GM12878 (cell line): ENCODE measurements around the gene SPAG16. TPM values are rescaled to one million over a fixed set of nuclear protein-coding genes. Genes with fewer than 3 reads are reported as not detected.

Source experiments
- ATAC-seq: fragments of 200-7000 bp; cut with Tn5 transposase; 3 replicates; pipeline ENCODE4 v1.9.1; 2020; ENCODE audit warnings: mild to moderate bottlenecking, moderate library complexity
- BruUV-seq: library from RNA; stranded (reverse); fragments of 400-500 nt; replicated peaks from 2 replicates; lab custom pipeline; 2021; lab: Mats Ljungman, UMichigan
- CTCF ChIA-PET: fragments of 300-600 bp; sonication (Branson Sonifier 250); formaldehyde crosslinking; extraction: SDS; loops from one replicate; lab custom pipeline; 2021; ENCODE audit warnings: inconsistent platforms; lab: Yijun Ruan, JAX
- POLR2A ChIA-PET: fragments of 350-600 bp; formaldehyde crosslinking; extraction: SDS; loops from one replicate; lab custom pipeline; 2021; ENCODE audit warnings: inconsistent platforms; lab: Charles Lee
- RAD21 ChIA-PET: fragments of 300-600 bp; sonication (Branson Sonifier 250); formaldehyde crosslinking; loops from one replicate; lab custom pipeline; 2023; ENCODE audit warnings: antibody characterized with exemption; ENCODE audit not compliant: unreplicated experiment; lab: Charles Lee
- SMC1A ChIA-PET: fragments of 300-600 bp; sonication (Branson Sonifier 250); formaldehyde crosslinking; loops from one replicate; lab custom pipeline; 2023; ENCODE audit not compliant: unreplicated experiment, uncharacterized antibody; lab: Charles Lee
- DNase-seq: peaks from one replicate; pipeline ENCODE4 v3.0.0-alpha.2; 2011; ENCODE audit warnings: low read depth, low spot score
- FAIRE-seq: peaks from 3 replicates; lab custom pipeline; 2011; peaks lifted over from hg19 to GRCh38; lab: Jason Lieb, UNC
- H2AFZ ChIP-seq: 2 replicates; pipeline ENCODE4 v1.6.0; 2011; ENCODE audit warnings: low read depth, low read length, control low read depth; ENCODE audit not compliant: control insufficient read depth
- H3K27ac ChIP-seq: 2 replicates; pipeline ENCODE4 v1.5.1; 2011; ENCODE audit warnings: control low read depth; ENCODE audit not compliant: control insufficient read depth, insufficient read depth
- H3K27me3 ChIP-seq, 2 experiments: replicated peaks in 1 of 2; 2 replicates each; pipeline versions ENCODE4 v1.6.0 to v1.6.1; 2011; ENCODE audit warnings: low read length in 1 of 2; ENCODE audit not compliant: control insufficient read depth in 2 of 2, insufficient read depth in 2 of 2
- H3K36me3 ChIP-seq, 2 experiments: 2 replicates each; pipeline ENCODE4 v1.5.1; 2011; ENCODE audit warnings: low read length in 1 of 2; ENCODE audit not compliant: control insufficient read depth in 2 of 2, insufficient read depth in 2 of 2
- H3K4me1 ChIP-seq: 2 replicates; pipeline ENCODE4 v1.6.1; 2011; ENCODE audit warnings: mild to moderate bottlenecking, low read length, moderate library complexity, mixed read lengths; ENCODE audit not compliant: control insufficient read depth, insufficient read depth
- H3K4me2 ChIP-seq: 2 replicates; pipeline ENCODE4 v1.6.0; 2011; ENCODE audit warnings: control low read depth; ENCODE audit not compliant: control insufficient read depth, insufficient read depth
- H3K4me3 ChIP-seq: fragments of 200-600 bp; sonication (generic); 2 replicates; pipeline ENCODE4 v1.5.1; 2016
- H3K79me2 ChIP-seq: 2 replicates; pipeline ENCODE4 v1.6.0; 2011; ENCODE audit warnings: low read length; ENCODE audit not compliant: control insufficient read depth, insufficient read depth
- H3K9ac ChIP-seq: 2 replicates; pipeline ENCODE4 v1.8.0; 2011; ENCODE audit warnings: low read length, control low read depth, mixed read lengths; ENCODE audit not compliant: control insufficient read depth, insufficient read depth
- H3K9me3 ChIP-seq: replicated peaks from 3 replicates; pipeline ENCODE4 v1.5.1; 2011; ENCODE audit warnings: mild to moderate bottlenecking, low read length; ENCODE audit not compliant: control insufficient read depth, insufficient read depth
- H4K20me1 ChIP-seq: 2 replicates; pipeline ENCODE4 v1.6.0; 2011; ENCODE audit not compliant: control insufficient read depth, insufficient read depth
- BMI1 ChIP-seq: fragments of 450-650 bp; IDR thresholded peaks from 2 replicates; pipeline ENCODE4 v1.6.1; 2016; ENCODE audit warnings: mild to moderate bottlenecking, moderate library complexity, borderline replicate concordance
- ELK1 ChIP-seq: IDR thresholded peaks from 2 replicates; pipeline ENCODE4 v1.6.1; 2012; ENCODE audit warnings: low read depth, low read length, improper control_type of control experiment
- IRF4 ChIP-seq: IDR thresholded peaks from 2 replicates; pipeline ENCODE4 v1.6.1; 2011; ENCODE audit warnings: low read depth, low read length
- MTA3 ChIP-seq: IDR thresholded peaks from 2 replicates; pipeline ENCODE4 v1.6.1; 2012; ENCODE audit warnings: low read length, inconsistent platforms, borderline replicate concordance
- NR2C2 ChIP-seq: IDR thresholded peaks from 2 replicates; pipeline ENCODE4 v1.6.1; 2011; ENCODE audit warnings: borderline replicate concordance, low read depth; ENCODE audit not compliant: control insufficient read depth, insufficient read length
- SIN3A ChIP-seq: IDR thresholded peaks from 2 replicates; pipeline ENCODE4 v1.6.1; 2012; ENCODE audit warnings: low read depth, low read length, improper control_type of control experiment
- ZZZ3 ChIP-seq: IDR thresholded peaks from 2 replicates; pipeline ENCODE4 v1.6.1; 2011; ENCODE audit warnings: low read depth; ENCODE audit not compliant: control insufficient read depth, insufficient read length
- WGBS: methylation state at CpG from one replicate; pipeline ENCODE4 v1.1.6; 2016; ENCODE audit warnings: low lambda C conversion rate; ENCODE audit not compliant: insufficient replicate concordance, insufficient coverage; ENCODE audit errors: missing lambda C conversion rate; 5-methylcytosine and 5-hydroxymethylcytosine counted together
- in situ Hi-C: fragments of 300-500 bp; cut with MboI; formaldehyde crosslinking; loops from 9 replicates; pipeline ENCODE4 v1.14.3; 2018; ENCODE audit warnings: mixed read lengths
- intact Hi-C: fragments of 100-400 bp; cut with micrococcal nuclease; formaldehyde crosslinking; loops from one replicate; pipeline ENCODE4 v1.14.2; 2022; ENCODE audit not compliant: unreplicated experiment
- polyA plus RNA-seq, 11 experiments: library from polyadenylated mRNA; depleted of rRNA in 4 of 11; unstranded in 6 of 11; stranded (reverse) in 5 of 11; fragments of >200 nt; fragmentation: Nextera tagmentation in 4 of 11; fragmentation: Illumina TruSeq in 1 of 11; extraction: Ambion mirVana in 4 of 11; extraction: Trizol in 1 of 11; gene quantifications; 1 replicate in 1 of 11; 2 replicates in 10 of 11; pipeline versions ENCODE4 v1.2.1 to v1.2.3, GENCODE V29; 2011 to 2016; ENCODE audit warnings: inconsistent platforms in 2 of 11, missing spikeins in 2 of 11, low read depth in 1 of 11
- total RNA-seq, 4 experiments: library from RNA; depleted of rRNA in 3 of 4; stranded (reverse); fragments of >200 nt in 3 of 4; fragmentation: Illumina TruSeq in 1 of 4; extraction: Trizol in 1 of 4; gene quantifications; 2 replicates each; pipeline versions ENCODE4 v1.2.1 to v1.2.3, GENCODE V29; 2013 to 2021
- TF ChIP-seq, protein P1 (sequence below): fragments of 450-650 bp; IDR thresholded peaks from 2 replicates; pipeline ENCODE4 v1.6.1; 2017; ENCODE audit warnings: mild to moderate bottlenecking, low read depth, inconsistent platforms; ENCODE audit not compliant: poor library complexity, severe bottlenecking
- TF ChIP-seq, protein P2 (sequence below): fragments of 150-350 bp; IDR thresholded peaks from 2 replicates; pipeline ENCODE4 v1.6.1; 2014; ENCODE audit warnings: mild to moderate bottlenecking, low read depth, low read length
- TF ChIP-seq, protein P3 (sequence below): fragments of 450-650 bp; IDR thresholded peaks from 2 replicates; pipeline ENCODE4 v1.6.1; 2018; ENCODE audit warnings: mild to moderate bottlenecking, low read depth, moderate library complexity; ENCODE audit not compliant: partially characterized antibody

The SPAG16 gene
- total and polyA plus RNA-seq, 10 of the 15 experiments (the other 5 are each of a cell fraction or from before 2014, with no cell fraction given), result 6.0 to 25.0 (median 15.2) TPM

DNA sequence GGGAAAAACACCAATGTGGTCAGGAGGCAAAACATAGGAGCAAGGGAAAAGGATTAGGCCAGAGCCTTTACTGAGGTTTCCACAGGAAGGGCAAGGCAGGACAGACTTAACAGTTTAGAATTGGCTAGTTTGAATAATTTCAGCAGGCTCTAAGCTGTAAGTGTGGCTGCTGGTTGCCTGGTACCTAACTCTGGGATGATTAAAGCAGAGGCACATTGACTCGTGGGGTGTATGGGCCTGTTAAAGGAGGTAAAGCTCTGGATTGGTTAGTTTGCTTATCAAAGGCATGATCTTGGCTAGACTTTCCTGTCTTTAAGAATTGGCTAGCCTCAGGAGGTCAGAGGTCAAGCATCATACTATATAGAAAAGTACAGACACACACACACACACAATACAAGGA, 132.6 kb downstream of the SPAG16 start:
- POLR2A ChIA-PET, result no interaction called here
- H3K4me1 ChIP-seq, result no peaks in the 10 kb centered on the region

GRCh38 chr2:213419980-213420379, 135.7 kb downstream of the SPAG16 start:
- SMC1A ChIA-PET, result no interaction called here
- TF ChIP-seq, protein P1, sequence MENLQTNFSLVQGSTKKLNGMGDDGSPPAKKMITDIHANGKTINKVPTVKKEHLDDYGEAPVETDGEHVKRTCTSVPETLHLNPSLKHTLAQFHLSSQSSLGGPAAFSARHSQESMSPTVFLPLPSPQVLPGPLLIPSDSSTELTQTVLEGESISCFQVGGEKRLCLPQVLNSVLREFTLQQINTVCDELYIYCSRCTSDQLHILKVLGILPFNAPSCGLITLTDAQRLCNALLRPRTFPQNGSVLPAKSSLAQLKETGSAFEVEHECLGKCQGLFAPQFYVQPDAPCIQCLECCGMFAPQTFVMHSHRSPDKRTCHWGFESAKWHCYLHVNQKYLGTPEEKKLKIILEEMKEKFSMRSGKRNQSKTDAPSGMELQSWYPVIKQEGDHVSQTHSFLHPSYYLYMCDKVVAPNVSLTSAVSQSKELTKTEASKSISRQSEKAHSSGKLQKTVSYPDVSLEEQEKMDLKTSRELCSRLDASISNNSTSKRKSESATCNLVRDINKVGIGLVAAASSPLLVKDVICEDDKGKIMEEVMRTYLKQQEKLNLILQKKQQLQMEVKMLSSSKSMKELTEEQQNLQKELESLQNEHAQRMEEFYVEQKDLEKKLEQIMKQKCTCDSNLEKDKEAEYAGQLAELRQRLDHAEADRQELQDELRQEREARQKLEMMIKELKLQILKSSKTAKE, result no peak
- TF ChIP-seq BMI1 (no peak), ELK1 (no peak), ZZZ3 (no peak), IRF4 (no peak), MTA3 (no peak), NR2C2 (no peak)
- TF ChIP-seq, protein P2, sequence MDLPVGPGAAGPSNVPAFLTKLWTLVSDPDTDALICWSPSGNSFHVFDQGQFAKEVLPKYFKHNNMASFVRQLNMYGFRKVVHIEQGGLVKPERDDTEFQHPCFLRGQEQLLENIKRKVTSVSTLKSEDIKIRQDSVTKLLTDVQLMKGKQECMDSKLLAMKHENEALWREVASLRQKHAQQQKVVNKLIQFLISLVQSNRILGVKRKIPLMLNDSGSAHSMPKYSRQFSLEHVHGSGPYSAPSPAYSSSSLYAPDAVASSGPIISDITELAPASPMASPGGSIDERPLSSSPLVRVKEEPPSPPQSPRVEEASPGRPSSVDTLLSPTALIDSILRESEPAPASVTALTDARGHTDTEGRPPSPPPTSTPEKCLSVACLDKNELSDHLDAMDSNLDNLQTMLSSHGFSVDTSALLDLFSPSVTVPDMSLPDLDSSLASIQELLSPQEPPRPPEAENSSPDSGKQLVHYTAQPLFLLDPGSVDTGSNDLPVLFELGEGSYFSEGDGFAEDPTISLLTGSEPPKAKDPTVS, result no peak
- TF ChIP-seq, protein P3, sequence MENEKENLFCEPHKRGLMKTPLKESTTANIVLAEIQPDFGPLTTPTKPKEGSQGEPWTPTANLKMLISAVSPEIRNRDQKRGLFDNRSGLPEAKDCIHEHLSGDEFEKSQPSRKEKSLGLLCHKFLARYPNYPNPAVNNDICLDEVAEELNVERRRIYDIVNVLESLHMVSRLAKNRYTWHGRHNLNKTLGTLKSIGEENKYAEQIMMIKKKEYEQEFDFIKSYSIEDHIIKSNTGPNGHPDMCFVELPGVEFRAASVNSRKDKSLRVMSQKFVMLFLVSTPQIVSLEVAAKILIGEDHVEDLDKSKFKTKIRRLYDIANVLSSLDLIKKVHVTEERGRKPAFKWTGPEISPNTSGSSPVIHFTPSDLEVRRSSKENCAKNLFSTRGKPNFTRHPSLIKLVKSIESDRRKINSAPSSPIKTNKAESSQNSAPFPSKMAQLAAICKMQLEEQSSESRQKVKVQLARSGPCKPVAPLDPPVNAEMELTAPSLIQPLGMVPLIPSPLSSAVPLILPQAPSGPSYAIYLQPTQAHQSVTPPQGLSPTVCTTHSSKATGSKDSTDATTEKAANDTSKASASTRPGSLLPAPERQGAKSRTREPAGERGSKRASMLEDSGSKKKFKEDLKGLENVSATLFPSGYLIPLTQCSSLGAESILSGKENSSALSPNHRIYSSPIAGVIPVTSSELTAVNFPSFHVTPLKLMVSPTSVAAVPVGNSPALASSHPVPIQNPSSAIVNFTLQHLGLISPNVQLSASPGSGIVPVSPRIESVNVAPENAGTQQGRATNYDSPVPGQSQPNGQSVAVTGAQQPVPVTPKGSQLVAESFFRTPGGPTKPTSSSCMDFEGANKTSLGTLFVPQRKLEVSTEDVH, result no peak

More for the DNA sequence above, 132.6 kb downstream of the SPAG16 start:
- Histone ChIP-seq H3K9ac (no peak overlapping the region), H3K4me2 (no peak overlapping the region), H3K4me3 (no peak overlapping the region), H3K9me3 (no peaks in the 10 kb centered on the region), H3K79me2 (no peaks in the 10 kb centered on the region), H3K27me3 (no peaks in the 10 kb centered on the region), H3K36me3 (no peaks in the 10 kb centered on the region), H3K27ac (no peak overlapping the region), H4K20me1 (no peaks in the 10 kb centered on the region), H2AFZ (no peak overlapping the region)
- ATAC-seq, result no peak
- SMC1A ChIA-PET, result no interaction called here
- RAD21 ChIA-PET, result no interaction called here
- intact Hi-C loops (no loop called here), in situ Hi-C loops (no loop called here)
- CTCF ChIA-PET, result no interaction called here
- 0% methylated on average over 1 of the region's 1 CpG for WGBS
- BruUV-seq, result no TSS peak
- FAIRE-seq, result no peak
- no peak for TF ChIP-seq SIN3A
- DNase-seq, result no peak

More at GRCh38 chr2:213419980-213420379, 135.7 kb downstream of the SPAG16 start:
- H3K27ac ChIP-seq, result no peak overlapping the region
- H3K9ac ChIP-seq, result no peak overlapping the region
- BruUV-seq, result no TSS peak
- ChIA-PET POLR2A (no interaction called here), CTCF (interaction anchor here (0.9 kb wide), 1 partner anchor 16 kb away, joined by 3 read pairs; no protein-coding TSS in a partner anchor), RAD21 (no interaction called here)
- in situ Hi-C loops (no loop called here), intact Hi-C loops (no loop called here)
- H3K79me2 ChIP-seq, result no peaks in the 10 kb centered on the region
- H3K27me3 ChIP-seq, result no peaks in the 10 kb centered on the region
- no peaks in the 10 kb centered on the region for H3K4me1 ChIP-seq
- no peak overlapping the region for H3K4me3 ChIP-seq
- H3K36me3 ChIP-seq, result no peaks in the 10 kb centered on the region
- no peak for DNase-seq
- 4% methylated on average over 1 of the region's 1 CpG for WGBS
- no peaks in the 10 kb centered on the region for H3K9me3 ChIP-seq
- no peak for ATAC-seq
- H4K20me1 ChIP-seq, result no peaks in the 10 kb centered on the region
- H3K4me2 ChIP-seq, result no peak overlapping the region
- FAIRE-seq, result no peak
- H2AFZ ChIP-seq, result no peak overlapping the region
